Measurements from ENCODE around the gene PNPLA6.

PNPLA6 gene

DNA sequence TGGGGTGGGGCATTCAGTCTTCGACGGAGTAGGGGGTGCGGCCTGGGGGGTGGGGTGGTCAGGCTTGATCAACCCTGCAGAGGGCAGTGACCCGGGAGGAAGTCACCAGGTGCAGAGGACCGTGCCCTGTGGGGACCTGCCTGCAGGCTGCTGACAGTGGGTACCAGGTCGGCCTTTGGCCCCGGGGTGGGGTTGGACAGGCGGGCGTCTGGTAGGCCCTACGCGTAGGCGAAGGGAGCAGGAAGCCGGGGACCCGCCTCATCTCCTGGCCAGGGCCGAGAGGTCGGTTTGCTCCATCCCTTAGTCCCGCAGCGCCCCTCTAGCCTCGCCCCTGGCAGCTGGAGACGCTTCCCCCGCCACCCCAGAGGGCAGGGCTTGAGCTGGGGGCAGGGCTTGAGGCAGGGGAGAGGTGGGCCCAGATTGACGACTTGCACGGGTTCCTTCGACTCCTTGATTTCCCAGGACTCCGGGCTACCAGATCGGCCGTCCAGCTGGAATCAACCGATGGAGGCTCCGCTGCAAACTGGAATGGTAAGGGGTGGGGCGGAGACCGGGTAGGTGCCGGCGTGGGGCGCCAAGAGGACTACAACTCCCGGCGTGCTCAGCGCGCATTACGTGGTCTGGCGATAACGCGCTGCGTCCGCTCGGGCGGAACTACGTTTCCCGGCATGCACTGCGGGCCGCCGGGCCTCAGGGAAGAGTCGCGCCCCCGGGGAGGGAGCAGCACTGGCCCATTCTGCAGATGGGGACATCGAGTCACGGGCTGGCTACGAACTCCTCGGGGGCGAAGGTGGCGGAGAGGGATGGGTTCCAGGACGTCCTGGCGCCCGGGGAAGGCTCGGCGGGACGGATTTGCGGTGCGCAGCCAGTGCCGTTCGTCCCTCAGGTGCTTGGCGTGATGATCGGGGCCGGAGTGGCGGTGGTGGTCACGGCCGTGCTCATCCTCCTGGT is at the start of gene PNPLA6:
PNPLA6 (plus strand) TSS at position 671 of the 951 bp plus-strand sequence; CDS start at position 743, 72 bp downstream.
- DNase-seq, result peak; percentile 88

DNA sequence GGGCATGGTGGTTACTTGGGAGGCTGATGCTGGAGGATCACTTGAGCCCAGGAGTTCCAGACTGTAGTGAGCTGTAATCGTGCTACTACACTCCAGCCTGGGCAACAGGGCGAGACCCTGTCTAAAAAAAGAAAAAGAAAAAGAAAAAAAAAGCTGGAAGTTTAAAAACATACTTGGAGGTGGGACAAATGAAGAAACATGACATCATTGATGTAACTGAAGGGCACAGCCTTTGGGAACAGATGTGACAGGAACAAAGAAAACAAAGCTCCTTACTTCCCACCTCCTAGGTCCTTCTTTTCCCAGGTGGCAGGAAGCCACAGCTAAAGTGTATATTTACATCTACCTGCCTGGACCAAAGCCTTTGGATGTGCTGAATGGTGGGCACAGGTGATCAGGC is 48.6 kb upstream of the PNPLA6 start:
- DNase-seq, result no peak

DNA sequence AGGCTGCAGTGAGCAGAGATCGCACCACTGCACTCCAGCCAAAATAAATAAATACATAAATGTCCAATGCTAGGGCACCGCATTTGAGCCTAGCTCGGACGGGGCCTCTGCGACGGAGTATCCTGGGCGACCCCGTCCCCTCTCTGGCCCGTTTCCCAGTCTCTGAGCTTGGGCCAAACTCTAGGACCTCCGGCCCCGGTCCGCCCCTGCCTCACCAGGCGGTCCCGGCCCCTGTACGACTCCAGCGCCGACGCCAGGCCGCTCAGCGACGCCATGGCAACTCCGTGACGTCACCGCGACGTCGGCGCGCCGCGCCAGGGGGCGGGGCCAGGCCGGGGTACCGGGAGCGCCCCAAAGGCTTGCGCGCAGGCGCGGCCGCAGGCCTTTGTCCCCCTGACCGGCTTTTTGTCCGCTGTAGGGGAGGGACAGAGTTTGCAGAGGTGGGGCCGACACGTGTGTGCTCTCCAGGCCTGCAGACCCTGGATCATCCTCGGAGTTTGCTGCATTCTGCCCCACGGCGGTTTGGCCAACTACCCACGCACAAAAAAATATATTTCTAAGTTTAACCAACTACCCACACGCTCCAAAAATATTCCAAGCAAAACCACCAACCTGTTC is 46.7 kb upstream of the PNPLA6 start, which contains the start of gene PEX11G:
PEX11G (minus strand) TSS at position 300 of the 618 bp plus-strand sequence; CDS start at position 275, 25 bp downstream.
- peak; percentile 90 for DNase-seq

DNA sequence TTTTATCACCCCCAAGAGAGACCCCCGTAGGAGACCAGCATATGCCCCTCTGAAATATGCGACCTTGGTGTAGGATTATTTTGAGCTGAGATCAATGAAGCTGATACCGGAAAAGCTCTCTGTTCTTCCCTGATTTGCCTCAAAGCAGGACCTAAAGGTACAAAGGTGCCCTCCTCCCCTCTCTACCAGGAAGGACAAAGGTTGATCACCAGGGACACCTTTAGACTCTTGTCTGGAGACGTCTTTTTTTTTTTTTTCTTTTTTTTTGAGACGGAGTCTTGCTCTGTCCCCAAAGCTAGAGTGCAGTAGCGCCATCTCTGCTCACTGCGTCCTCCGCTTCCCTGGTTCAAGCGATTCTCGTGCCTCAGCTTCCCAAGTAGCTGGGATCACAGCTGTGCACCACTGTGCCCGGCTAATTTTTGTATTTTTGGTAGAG is 45.9 kb upstream of the PNPLA6 start:
- DNase-seq, result no peak

DNA sequence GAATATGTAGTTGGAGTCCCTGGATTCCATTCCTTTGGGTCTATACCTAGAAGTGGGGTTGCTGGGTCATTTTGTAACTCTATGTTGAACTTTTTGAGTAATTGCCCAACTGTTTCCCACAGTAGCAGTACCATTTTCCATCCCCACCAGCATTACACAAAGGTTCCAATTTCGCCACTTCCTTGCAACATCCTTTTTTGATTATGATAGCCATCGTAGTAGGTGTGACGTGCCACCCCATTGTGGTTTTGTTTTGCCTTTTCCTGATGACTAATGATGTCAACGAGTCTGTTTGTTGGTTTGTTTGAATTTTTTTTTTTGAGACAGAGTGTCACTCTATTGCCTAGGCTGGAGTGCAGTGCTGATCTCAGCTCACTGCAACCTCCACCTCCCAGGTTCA is 43.4 kb upstream of the PNPLA6 start:
- DNase-seq, result no peak

DNA sequence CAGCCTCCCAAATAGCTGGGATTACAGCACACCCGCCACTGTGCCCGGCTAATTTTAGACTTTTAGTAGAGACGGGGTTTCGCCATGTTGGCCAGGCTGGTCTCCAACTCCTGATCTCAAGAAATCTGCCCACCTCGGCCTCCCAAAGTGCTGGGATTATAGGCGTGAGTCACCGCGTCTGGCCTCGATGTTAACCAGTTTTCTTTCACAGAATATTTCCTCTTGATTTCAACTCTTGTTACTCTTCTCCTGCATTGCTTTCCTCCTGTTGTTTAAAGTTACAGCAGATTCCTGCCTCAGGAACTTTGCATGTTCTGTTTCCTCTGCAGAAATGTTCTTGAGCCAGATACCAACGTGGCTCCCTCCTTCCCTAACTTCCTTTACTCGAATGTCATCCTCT is 43.0 kb upstream of the PNPLA6 start:
- no peak for DNase-seq

DNA sequence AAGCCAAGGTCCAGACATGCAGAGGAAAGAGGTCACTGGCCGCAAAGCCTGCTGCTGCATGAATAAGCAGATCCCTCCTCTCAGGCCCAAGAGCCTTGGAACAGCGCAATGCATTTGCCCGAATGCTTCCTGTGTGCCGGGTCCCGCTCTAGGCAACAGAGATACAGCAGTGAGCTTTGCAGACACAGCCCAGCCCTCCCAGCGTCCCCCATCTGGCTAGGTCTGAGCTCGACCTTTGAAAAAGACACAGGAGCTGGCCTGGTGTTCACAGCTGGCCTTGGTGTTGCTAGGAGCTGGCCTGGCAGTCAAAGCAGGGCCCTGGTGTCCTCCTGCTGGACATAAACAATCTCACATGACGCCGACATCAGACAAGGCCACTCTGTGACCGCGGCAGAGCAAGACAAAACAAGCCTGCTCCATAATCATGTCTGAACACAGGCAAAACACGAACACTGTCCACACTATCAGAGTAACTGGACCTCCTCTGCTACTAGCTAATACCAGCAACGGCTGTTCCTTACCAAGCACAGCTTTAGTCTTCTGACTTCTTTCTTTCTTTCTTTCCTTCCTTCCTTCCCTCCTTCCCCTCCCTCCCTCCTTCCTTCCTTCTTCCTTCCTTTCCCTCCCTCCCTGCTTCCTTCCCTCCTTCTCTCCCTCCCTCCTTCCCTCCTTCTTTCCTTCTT is 41.0 kb upstream of the PNPLA6 start:
- DNase-seq, result peak; percentile 42

DNA sequence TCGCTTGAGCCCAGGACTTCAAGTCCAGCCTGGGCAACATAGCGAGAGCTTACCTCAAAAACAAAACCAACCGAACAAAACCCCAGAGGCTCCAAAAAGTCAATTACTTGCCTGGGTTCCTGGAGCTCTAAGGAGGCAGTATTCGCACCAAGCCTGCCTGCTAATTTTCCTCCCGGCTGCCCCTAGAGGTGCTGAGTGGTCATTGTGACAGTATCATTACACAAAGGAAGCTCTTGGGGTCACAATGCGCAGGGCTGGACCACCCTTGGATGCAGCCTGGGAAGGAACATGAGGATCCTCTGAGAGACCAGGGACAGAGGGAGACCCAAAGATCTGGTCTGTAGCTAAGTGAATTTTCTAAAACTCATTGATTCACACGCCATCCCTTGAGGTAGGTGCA is 38.2 kb upstream of the PNPLA6 start:
- peak; percentile 6 for DNase-seq

DNA sequence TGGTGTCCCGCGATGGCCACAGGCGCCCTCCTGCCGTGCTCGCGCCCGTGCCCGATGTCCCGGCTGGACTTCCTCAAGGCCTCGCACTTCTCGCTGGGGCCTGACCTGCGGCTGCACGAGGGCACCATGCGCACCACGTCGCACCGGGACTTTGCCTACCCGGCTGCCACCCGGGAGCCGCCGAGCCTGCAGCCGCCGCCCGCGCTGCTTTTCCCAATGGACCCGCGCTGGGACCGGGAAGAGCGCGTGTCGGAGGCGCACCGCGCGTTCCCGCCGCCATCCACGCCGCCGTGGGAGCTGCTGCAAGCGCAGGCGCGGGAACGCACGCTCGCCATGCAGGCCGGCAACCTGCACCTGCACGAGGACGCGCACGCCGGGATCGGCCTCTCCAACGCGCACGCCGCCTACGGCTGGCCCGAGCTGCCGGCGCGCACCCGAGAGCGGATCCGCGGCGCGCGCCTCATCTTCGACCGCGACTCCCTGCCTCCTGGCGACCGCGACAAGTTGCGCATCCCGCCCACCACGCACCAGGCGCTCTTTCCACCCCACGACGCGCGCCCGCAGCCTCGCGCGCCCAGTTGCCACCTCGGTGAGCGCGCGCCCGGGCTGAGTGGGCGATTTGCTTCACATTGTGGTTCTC is 34.6 kb upstream of the PNPLA6 start:
- peak; percentile 85 for DNase-seq

DNA sequence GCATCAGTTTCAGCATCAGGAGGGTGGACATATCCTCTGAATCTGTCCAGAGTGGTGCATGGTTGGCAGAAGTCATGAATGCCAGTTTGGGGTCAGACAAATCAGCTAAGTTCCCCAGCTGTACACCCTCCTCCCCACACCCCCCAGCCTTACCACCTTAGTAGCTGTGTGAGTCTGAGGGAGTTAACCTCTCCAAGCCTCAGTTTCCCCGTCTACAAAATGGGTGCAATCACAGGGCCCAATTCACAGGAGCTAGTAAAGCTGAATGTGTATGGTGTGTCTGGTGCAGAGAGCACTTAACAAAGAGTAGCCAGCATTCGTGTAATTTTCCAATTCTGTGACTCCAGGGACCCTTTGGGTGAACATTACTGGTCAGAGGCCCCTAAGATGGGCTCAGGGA is 33.0 kb upstream of the PNPLA6 start:
- no peak for DNase-seq

DNA sequence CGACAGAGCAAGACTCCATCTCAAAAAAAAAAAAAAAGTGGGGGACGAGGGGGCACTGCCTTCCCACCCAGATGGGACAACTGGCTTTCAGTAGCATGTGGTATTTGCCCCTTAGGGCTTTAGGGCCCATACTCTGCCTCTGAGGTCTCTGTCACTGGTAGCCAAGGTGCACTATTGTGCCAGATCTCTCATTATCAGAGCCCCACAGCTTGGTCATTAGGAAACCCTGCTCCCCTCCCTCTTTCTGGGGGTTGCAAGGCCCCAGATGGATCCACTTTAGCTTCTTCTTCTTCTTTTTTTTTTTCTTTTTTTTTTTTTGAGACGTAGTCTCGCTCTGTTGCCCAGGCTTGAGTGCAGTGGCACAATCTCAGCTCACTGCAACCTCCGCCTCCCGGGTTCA is 30.8 kb upstream of the PNPLA6 start:
- no peak for DNase-seq

DNA sequence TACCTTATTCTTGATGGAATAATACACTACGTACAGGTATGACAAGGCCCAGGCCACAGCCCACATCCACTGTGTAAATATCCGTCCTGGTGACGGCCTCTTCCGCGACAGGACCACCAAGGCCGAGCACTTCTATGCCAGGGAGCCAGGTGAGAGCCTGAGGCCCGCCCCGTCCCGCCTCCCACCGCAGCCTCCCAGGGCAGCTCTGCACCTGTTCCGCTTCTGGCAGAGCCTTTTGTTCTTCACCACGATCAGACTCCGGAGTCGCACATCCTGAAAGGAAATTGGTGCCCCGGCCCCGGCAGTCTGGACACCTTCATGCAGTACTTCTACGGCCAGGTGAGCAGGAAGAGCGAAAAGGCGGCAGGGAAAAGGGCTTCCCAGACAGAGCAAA is 30.2 kb upstream of the PNPLA6 start:
- peak; percentile 88 for DNase-seq

DNA sequence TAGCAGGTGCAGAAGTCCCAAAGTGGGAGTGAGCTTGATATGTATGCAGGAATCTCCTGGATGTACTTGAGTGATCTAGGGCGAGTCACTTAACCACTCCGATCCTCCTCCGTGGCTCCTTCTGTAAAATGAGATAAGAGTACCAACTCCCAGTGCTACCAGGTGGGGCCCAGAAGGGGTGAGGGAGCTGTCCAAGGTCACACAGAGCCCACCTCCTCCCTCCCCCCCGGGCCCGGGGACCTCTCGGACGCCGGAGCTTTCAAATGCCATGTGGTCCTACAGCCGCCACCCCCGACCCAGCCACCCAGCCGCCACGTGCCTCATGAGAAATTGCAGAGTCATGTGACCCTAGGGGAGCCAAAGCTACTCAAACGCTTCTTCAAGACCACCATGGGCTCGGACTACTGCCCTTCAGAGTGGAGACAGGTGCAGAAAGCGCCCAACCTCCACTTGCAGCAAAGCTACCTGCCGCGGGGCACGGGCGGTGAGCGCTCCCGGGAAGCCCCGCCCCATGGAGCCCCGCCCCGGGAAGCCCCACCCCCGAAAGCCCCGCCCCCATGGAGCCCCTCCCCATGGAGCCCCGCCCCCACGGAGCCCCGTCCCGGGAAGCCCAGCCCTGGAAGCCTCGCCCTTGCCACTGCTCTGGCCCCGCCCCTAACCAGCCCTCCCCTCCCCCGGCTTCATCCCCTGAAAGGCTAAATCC is 29.7 kb upstream of the PNPLA6 start:
- peak; percentile 81 for DNase-seq

DNA sequence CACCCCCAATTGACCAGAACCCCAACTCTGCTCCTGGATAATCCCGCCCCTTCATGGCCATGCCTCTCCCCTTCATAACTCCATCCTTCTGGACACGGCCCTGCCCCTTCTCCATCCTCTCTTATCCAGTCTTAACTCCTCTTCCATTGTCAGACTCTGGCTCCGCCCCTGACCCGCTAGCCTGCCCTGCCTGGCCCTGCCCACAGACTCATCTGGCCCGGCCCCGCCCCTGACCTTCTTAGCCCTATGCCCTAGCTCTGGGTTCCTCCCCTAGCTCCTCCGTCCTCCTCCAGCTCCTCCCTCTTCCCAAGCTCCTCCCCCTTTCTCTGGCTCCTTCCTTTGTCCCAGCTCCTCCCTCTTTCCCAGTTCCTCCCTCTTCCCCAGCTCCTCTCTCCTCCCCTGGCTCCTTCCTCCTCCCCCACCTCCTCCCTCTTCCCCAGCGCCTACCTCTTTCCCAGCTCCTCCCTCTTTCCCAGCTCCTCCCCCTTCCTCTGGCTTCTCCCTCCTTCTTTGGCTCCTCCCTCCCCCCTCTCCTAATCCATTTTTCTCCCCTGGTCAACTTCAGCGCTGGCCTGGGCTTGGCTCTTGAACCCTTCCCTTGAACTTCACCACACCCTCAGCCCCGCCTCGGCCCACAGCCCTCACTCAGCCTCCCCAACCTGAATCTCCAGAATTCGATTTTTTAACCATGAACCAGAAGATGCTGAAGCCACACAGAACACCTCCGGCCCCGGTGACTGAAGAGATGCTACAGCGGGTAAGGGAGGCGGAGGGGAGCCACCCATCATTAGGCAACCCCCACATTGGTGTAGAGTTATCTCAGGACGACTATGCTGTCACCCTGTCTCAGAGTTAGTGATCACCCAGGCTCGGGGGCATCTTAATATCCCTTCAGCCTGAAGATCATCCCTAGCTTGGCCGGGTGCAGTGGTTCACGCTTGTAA is 28.9 kb upstream of the PNPLA6 start:
- peak; percentile 90 for DNase-seq

DNA sequence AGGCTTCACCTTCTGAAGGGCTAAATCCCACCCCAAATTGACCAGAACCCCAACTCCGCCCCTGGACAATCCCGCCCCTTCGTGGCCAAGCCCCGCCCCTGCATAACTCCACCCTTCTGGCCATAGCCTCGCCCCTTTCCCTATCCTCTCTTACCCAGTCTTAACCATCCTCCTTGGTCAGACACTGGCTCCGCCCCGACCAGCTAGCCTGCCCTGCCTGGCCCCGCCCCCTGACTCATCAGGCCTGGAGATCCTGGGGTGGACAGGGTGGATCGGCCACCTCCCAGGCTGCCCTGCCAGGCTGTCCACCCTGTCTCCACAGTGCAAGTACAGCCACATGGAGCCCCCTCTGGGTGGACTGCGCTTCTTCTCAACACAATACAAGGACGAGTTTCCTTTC is 27.6 kb upstream of the PNPLA6 start:
- DNase-seq, result peak; percentile 54

DNA sequence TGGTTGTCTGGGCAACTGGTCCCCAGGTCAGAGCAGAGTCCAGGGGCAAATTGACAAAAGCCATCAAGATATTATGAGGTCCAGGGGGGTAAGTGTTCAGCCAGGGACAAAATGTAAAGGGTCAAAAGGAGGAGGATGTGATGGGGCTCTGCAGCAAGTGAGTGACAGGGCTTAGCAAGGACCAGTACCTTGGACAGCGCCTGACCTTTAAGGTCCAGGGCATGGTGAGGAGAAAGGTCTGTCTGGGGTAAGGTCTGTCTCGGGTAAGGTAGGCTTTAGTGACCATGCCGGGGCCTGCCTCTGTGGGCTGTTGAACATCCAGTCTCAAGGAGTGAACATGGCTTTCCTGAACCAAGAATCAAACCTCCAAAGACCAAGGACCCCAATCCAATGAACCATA is 25.9 kb upstream of the PNPLA6 start:
- DNase-seq, result no peak

DNA sequence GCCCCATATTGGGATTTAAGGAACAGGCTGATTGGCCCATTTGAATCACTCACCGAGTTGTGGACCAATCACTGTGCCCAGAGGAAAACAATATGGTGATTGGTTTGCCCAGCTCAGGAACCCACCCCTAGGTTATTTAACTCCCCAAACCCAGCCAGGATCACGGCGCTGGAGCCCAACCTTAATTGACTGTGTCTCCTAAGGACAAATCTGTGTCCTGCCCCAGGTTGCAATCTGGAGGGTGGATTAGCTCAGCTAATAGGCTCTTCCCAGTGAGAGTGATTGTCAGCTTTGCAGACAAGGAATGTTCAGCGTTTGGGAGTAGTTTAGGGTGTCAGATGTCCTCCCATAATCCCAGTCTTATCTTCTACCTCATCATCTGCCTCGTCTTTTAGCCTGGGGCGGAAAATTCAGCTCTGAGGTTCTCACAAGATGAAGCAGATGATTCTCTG is 23.1 kb upstream of the PNPLA6 start:
- DNase-seq, result no peak

DNA sequence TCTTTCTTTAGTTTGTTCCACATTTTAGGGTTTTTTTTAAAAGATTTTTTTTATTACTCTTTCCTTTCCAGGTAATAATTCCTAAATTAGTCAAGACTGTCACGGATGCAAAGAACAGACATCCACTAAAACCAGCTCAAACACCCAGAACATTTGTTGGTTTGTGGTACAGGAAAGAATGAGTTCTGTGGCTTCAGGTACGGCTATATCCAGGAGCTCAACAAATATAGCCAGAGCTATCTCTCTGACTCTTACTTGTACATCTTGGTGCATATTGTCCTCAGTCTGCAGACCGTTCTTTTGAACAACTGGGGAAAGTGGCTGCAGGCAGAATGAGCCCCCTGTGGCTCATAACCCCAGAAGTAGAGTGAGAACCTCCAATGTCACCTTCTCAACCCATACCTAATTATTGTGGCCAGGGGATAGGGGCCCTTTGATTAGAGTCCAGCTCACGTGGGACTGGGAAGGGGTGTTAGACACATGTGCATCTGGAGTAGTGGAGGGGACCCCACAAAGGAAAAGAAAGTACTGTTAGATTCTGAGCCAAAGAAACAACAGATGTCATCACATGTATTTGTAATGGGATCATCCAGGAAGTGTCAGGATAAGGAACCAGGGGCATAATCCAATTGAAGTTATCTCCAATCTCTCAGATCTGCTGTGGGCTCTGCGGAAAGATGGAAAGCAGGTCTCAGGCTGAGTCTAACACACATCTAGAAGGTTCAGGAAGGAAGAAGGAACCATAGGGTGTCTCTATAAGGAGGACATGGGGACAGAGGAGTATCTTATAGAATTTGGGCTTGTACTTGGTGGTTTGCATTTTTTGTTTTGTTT is 21.5 kb upstream of the PNPLA6 start:
- no peak for DNase-seq

DNA sequence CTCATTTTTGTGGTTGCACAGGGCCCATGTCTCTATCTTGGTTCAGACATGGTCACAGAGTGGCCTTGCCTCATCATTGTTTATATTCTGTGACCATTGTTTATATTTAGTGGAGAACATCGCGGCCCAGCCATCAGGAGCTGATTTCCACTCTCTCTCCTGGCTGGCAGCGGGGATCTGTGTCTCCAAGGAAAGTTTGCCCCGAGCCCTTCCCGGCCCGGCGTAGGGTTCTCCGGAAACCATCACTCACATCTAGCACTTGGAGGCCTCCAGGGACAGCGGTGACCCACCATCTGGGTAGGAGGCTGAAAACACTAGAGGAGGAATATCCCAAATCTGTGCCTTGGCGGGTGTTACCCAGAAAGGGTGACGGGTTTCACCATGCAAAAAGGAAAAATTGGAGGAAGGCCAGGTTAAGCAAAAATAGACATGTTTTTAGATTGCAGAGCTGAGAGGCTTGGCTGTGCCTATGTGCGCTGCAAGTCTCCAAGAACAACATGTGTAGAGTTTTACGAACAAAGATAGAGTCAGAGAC is 20.3 kb upstream of the PNPLA6 start:
- DNase-seq, result no peak

DNA sequence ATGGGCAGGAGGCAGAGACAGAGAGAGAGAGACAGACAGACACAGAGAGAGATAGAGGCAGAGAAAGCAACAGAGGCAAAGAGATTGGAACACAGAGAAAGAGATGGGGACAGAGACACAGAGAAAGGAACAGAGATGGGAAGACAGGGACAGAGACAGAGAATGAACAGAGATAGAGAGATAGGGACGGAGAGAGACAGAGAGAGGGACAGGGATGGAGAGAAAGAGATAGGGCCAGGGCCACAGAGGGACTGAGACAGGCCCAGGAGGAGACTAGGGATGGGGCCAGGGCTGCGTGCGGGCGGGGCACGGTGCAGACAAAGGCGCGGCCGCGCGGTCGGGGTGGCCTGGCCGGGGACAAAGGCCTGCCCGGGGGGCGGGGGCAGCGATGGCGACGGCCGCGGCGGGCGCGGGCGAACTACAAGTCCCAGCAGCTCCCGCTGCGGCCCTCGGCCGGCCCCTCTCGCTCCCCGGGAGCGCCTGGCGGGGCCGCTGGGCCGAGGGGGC is 19.8 kb upstream of the PNPLA6 start, which contains the start of gene ZNF358:
ZNF358 (plus strand) TSS at position 459 of the 507 bp plus-strand sequence. CDS start 3,140 bp downstream, outside the sequence.
- DNase-seq, result peak; percentile 81

Data from NCI-H146 (cell line).